ENCODE measurements around the gene SLC2A11. TPM values are rescaled to one million over a fixed set of nuclear protein-coding genes. Genes with fewer than 3 reads are reported as not detected.
"Not testable (repeated sequence)": the region's sequence is repeated elsewhere in the genome, so short reads cannot be mapped to it uniquely, and the experiment has no call there.

SLC2A11 gene
- total and polyA plus RNA-seq, 11 donors = 8.7 to 31.2 (median 18.7) TPM

DNA sequence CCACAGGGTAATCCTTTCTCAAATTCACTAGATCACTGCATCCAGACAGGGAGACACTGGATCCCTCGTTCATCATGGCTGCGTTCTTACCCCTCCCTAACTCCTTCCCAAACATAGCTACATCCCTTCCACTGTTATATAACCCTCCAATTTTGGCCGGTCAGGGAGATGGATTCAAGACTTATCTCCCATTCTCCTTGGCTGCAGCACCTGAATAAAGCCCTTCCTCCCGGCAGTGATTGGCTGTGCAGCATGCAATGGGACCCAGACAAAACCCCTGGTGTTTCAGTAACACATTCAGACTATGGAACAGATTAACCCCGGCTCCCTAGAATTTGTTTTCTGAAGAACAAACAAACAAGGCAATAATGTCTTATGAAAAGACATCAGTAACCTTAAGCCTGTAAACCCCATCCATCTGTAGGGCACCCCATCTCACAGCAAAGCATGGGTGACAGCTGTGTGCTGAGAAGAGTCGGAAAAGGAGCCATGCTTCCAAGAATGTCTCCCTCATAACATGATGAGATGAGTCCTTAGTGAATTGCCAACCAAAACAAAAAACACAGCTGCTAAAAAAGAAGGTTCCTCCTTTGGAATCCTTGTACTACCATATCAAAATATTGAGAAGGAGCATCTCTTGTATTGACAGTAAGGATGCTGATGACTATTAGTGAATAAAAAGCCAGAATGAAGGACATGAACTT is 41.5 kb downstream of the SLC2A11 start:
- H3K36me3 ChIP-seq = peaks cover 0 to 20% (median 14%) of the 10 kb centered on the region in 9 donors
- H3K9me3 ChIP-seq = no peaks in the 10 kb centered on the region
- 66 to 81% (median 73%) methylated on average over 6 of the region's 6 CpGs for WGBS, 4 donors
- intact Hi-C loops (cut with DNase I) = no loop called here
- DNase-seq = no peak
- H3K27me3 ChIP-seq = no peaks in the 10 kb centered on the region
- H3K4me3 ChIP-seq = no peak overlapping the region
- peaks cover 0 to 32% (median 17%) of the 10 kb centered on the region in 12 donors for H3K4me1 ChIP-seq
- H3K27ac ChIP-seq = peak overlapping the region in 1 of 12 donors; percentile 48
- TF ChIP-seq CTCF (IDR thresholded peaks at IDR 0.05) (no peak), POLR2A (IDR thresholded peaks at IDR 0.05) (no peak)
- ATAC-seq = no peak

GRCh38 chr22:23900227-23900626 is 42.6 kb downstream of the SLC2A11 start:
- intact Hi-C loops (cut with DNase I); DNase-seq; H3K27me3 ChIP-seq; H3K9me3 ChIP-seq; H3K27ac ChIP-seq; H3K4me3 ChIP-seq; ATAC-seq: not testable (repeated sequence)
- Histone ChIP-seq H3K4me1 (peaks cover 0 to 28% (median 13%) of the 10 kb centered on the region in 12 donors), H3K36me3 (peaks cover 0 to 20% (median 14%) of the 10 kb centered on the region in 9 donors)
- 82 to 94% (median 88%) methylated on average over 4 of the region's 4 CpGs for WGBS, 4 donors

DNA sequence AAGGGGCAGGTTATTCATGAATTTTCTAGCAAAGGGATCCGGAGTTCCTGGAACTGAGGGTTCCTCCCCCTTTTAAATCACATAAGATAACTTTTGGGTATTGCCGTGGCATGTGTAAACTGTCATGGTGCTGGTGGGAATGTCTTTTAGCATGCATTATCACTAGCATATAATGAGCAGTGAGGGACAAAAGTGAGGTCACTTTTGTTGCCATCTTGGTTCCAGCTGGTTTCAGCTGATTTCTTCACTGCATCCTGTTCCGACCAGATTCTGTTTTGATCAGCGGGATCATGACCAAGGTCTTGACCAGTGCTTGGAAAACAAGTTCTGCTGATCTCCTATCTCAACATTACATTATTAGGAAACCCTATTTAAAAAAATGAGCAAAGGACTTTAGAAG is 43.9 kb downstream of the SLC2A11 start:
- H3K4me1 ChIP-seq = peaks cover 0 to 18% (median 6%) of the 10 kb centered on the region in 12 donors
- H3K4me3 ChIP-seq = no peak overlapping the region
- no peaks in the 10 kb centered on the region for H3K9me3 ChIP-seq
- intact Hi-C loops (cut with DNase I) = no loop called here
- ATAC-seq (no peak), DNase-seq (no peak)
- H3K27ac ChIP-seq = no peak overlapping the region
- no peak for TF ChIP-seq CTCF (IDR thresholded peaks at IDR 0.05)
- no peaks in the 10 kb centered on the region for H3K27me3 ChIP-seq
- 77 to 86% (median 81%) methylated on average over 4 of the region's 4 CpGs for WGBS, 4 donors
- H3K36me3 ChIP-seq = peaks cover 0 to 9% (median 6%) of the 10 kb centered on the region in 9 donors

- 90 to 100% (median 93%) methylated on average over 7 to 8 of the region's 8 CpGs for WGBS, 4 donors
- ATAC-seq = no peak
- intact Hi-C loops (cut with DNase I) = no loop called here
- H3K27me3 ChIP-seq = no peaks in the 10 kb centered on the region
- no peak for DNase-seq
- H3K27ac ChIP-seq = no peak overlapping the region
- H3K9me3 ChIP-seq = no peaks in the 10 kb centered on the region
- no peak for TF ChIP-seq POLR2A (IDR thresholded peaks at IDR 0.05)
- no peak for TF ChIP-seq CTCF (IDR thresholded peaks at IDR 0.05)
- no peak overlapping the region for H3K4me3 ChIP-seq
- H3K4me1 ChIP-seq = peaks cover 0 to 11% (median under 1%) of the 10 kb centered on the region in 12 donors
- no peaks in the 10 kb centered on the region for H3K36me3 ChIP-seq
These were observed 45.8 kb downstream of the SLC2A11 start for GRCh38 chr22:23903328-23903971.
